Measurements from ENCODE around the gene TMEM87A.

GRCh38 chr15:42289166-42289565, 15.9 kb upstream of the TMEM87A start:
- no peak for TF ChIP-seq ZNF623 (tag by site-specific recombination; IDR thresholded peaks at IDR 0.05)
- TF ChIP-seq, protein P1, sequence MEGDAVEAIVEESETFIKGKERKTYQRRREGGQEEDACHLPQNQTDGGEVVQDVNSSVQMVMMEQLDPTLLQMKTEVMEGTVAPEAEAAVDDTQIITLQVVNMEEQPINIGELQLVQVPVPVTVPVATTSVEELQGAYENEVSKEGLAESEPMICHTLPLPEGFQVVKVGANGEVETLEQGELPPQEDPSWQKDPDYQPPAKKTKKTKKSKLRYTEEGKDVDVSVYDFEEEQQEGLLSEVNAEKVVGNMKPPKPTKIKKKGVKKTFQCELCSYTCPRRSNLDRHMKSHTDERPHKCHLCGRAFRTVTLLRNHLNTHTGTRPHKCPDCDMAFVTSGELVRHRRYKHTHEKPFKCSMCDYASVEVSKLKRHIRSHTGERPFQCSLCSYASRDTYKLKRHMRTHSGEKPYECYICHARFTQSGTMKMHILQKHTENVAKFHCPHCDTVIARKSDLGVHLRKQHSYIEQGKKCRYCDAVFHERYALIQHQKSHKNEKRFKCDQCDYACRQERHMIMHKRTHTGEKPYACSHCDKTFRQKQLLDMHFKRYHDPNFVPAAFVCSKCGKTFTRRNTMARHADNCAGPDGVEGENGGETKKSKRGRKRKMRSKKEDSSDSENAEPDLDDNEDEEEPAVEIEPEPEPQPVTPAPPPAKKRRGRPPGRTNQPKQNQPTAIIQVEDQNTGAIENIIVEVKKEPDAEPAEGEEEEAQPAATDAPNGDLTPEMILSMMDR (tag by site-specific recombination; IDR thresholded peaks at IDR 0.05), result no peak
- no peak for TF ChIP-seq RBAK (tag by site-specific recombination; IDR thresholded peaks at IDR 0.05)
- no peak for TF ChIP-seq ZBTB44 (tag by site-specific recombination; IDR thresholded peaks at IDR 0.05)
- TF ChIP-seq, protein P2, sequence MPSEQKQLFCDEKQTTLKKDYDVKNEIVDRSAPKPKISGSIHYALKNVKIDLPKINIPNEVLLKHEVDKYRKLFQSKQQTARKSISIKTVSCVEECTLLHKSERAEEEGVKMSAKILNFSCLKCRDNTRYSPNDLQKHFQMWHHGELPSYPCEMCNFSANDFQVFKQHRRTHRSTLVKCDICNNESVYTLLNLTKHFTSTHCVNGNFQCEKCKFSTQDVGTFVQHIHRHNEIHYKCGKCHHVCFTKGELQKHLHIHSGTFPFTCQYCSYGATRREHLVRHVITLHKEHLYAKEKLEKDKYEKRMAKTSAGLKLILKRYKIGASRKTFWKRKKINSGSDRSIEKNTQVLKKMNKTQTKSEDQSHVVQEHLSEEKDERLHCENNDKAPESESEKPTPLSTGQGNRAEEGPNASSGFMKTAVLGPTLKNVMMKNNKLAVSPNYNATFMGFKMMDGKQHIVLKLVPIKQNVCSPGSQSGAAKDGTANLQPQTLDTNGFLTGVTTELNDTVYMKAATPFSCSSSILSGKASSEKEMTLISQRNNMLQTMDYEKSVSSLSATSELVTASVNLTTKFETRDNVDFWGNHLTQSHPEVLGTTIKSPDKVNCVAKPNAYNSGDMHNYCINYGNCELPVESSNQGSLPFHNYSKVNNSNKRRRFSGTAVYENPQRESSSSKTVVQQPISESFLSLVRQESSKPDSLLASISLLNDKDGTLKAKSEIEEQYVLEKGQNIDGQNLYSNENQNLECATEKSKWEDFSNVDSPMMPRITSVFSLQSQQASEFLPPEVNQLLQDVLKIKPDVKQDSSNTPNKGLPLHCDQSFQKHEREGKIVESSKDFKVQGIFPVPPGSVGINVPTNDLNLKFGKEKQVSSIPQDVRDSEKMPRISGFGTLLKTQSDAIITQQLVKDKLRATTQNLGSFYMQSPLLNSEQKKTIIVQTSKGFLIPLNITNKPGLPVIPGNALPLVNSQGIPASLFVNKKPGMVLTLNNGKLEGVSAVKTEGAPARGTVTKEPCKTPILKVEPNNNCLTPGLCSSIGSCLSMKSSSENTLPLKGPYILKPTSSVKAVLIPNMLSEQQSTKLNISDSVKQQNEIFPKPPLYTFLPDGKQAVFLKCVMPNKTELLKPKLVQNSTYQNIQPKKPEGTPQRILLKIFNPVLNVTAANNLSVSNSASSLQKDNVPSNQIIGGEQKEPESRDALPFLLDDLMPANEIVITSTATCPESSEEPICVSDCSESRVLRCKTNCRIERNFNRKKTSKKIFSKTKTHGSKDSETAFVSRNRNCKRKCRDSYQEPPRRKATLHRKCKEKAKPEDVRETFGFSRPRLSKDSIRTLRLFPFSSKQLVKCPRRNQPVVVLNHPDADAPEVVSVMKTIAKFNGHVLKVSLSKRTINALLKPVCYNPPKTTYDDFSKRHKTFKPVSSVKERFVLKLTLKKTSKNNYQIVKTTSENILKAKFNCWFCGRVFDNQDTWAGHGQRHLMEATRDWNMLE (tag by site-specific recombination; conservative IDR thresholded peaks at IDR 0.05; ENCODE audit: low read depth), result no peak
- TF ChIP-seq SP3 (tag by site-specific recombination; IDR thresholded peaks at IDR 0.05), result no peak
- no peak for TF ChIP-seq SETDB1 (IDR thresholded peaks at IDR 0.05; ENCODE audit: insufficient read length, low read length)
- TF ChIP-seq ZBTB7A (tag by site-specific recombination; IDR thresholded peaks at IDR 0.05; ENCODE audit: low read depth), result no peak
- TF ChIP-seq ZNF274 (IDR thresholded peaks at IDR 0.05; ENCODE audit: low read length), result no peak
- no peak for TF ChIP-seq ZNF274 (tag by site-specific recombination; IDR thresholded peaks at IDR 0.05; ENCODE audit: borderline replicate concordance)

All from HEK293 (cell line).